Stimulated activated CD8-positive, alpha-beta memory T cell treated with anti-CD3 and anti-CD28 coated beads, Interleukin-4, amount 100 ng/mL, for 1 hour (primary cell): ENCODE measurements around the gene ABCF3.
"Not testable (repeated sequence)": the region's sequence is repeated elsewhere in the genome, so short reads cannot be mapped to it uniquely, and the experiment has no call there.

ENCODE experiments used
- DNase-seq, 2 donors: peaks; one replicate each; pipeline ENCODE4 v3.0.0-alpha.2; 2020; ENCODE audit warnings: low read depth in 2 of 2, low spot score in 1 of 2

ABCF3 gene

GRCh38 chr3:184186184-184186901 is at the start of gene ABCF3:
Gene ABCF3 (plus strand): TSS chr3:184186199. CDS start chr3:184186208, 9 bp downstream.
- no peak for DNase-seq

GRCh38 chr3:184140436-184140835 is 45.6 kb upstream of the ABCF3 start:
- no peak for DNase-seq

- no peak for DNase-seq
These were observed 43.8 kb upstream of the ABCF3 start for GRCh38 chr3:184142199-184142598.

GRCh38 chr3:184143327-184143726 is 42.7 kb upstream of the ABCF3 start:
- no peak for DNase-seq

GRCh38 chr3:184144505-184144904 is 41.5 kb upstream of the ABCF3 start:
- DNase-seq = no peak

GRCh38 chr3:184145111-184145524 is 40.9 kb upstream of the ABCF3 start:
- no peak for DNase-seq

GRCh38 chr3:184145751-184146270 is 40.2 kb upstream of the ABCF3 start:
- DNase-seq = no peak

GRCh38 chr3:184148076-184148475 is 37.9 kb upstream of the ABCF3 start:
- no peak for DNase-seq

- no peak for DNase-seq
These were observed 36.9 kb upstream of the ABCF3 start for GRCh38 chr3:184149123-184149522.

GRCh38 chr3:184149770-184150169 is 36.2 kb upstream of the ABCF3 start:
- not testable (repeated sequence) for DNase-seq

GRCh38 chr3:184154885-184155643 is 30.9 kb upstream of the ABCF3 start, which contains the start of gene DVL3:
Gene DVL3 (plus strand): TSS chr3:184155377. CDS start chr3:184155636, 259 bp downstream.
- DNase-seq = no peak

- no peak for DNase-seq
These were observed 30.1 kb upstream of the ABCF3 start for GRCh38 chr3:184155644-184156521.

- DNase-seq = no peak
These were observed 29.5 kb upstream of the ABCF3 start for GRCh38 chr3:184156522-184156955.

- DNase-seq = no peak
These were observed 28.8 kb upstream of the ABCF3 start for GRCh38 chr3:184157206-184157605.

- DNase-seq = no peak
These were observed 27.6 kb upstream of the ABCF3 start for GRCh38 chr3:184158404-184158803.

GRCh38 chr3:184160456-184160855 is 25.5 kb upstream of the ABCF3 start:
- no peak for DNase-seq

- DNase-seq = not testable (repeated sequence)
These were observed 23.4 kb upstream of the ABCF3 start for GRCh38 chr3:184162571-184163070.

GRCh38 chr3:184164648-184165330 is 21.2 kb upstream of the ABCF3 start:
- DNase-seq = no peak

- DNase-seq = no peak
These were observed 20.5 kb upstream of the ABCF3 start for GRCh38 chr3:184165543-184165942.

- no peak for DNase-seq
These were observed 19.3 kb upstream of the ABCF3 start for GRCh38 chr3:184166671-184167070.
